ENCODE data around the gene TEAD2.

TEAD2 gene
- 0 reads per million in 4 donors for total RNA-seq

- DNase-seq = no peak
Observed at GRCh38 chr19:49362048-49362928, at the start of gene TEAD2. Gene TEAD2 (minus strand): TSS chr19:49362416. CDS start chr19:49360075, 2,341 bp downstream.

GRCh38 chr19:49411681-49412326, 49.6 kb upstream of the TEAD2 start:
- DNase-seq = no peak

- peak in 1 of 5 donors; percentile 52 for DNase-seq
Observed at GRCh38 chr19:49409441-49410029, 47.3 kb upstream of the TEAD2 start.

GRCh38 chr19:49408816-49409440, 46.7 kb upstream of the TEAD2 start:
- DNase-seq = no peak

- no peak for DNase-seq
Observed at GRCh38 chr19:49407482-49408015, 45.3 kb upstream of the TEAD2 start.

- DNase-seq = no peak
Observed at GRCh38 chr19:49407079-49407478, 44.9 kb upstream of the TEAD2 start.

- no peak for DNase-seq
Observed at GRCh38 chr19:49403404-49404187, 41.4 kb upstream of the TEAD2 start.

- DNase-seq = no peak
Observed at GRCh38 chr19:49400029-49400428, 37.8 kb upstream of the TEAD2 start.

GRCh38 chr19:49398931-49399330, 36.7 kb upstream of the TEAD2 start:
- no peak for DNase-seq

GRCh38 chr19:49398001-49398615, 35.9 kb upstream of the TEAD2 start:
- no peak for DNase-seq

GRCh38 chr19:49396738-49397505, 34.7 kb upstream of the TEAD2 start:
- no peak for DNase-seq

GRCh38 chr19:49395581-49396407, 33.6 kb upstream of the TEAD2 start:
- DNase-seq = no peak

- DNase-seq = no peak
Observed at GRCh38 chr19:49393881-49394280, 31.7 kb upstream of the TEAD2 start.

GRCh38 chr19:49391581-49392399, 29.6 kb upstream of the TEAD2 start:
- DNase-seq = peak; percentile 52 to 80 (median 70)

- no peak for DNase-seq
Observed at GRCh38 chr19:49390929-49391359, 28.7 kb upstream of the TEAD2 start.

- DNase-seq = no peak
Observed at GRCh38 chr19:49390131-49390928, 28.1 kb upstream of the TEAD2 start.

- no peak for DNase-seq
Observed at GRCh38 chr19:49389406-49389805, 27.2 kb upstream of the TEAD2 start.

- DNase-seq = peak; percentile 74 to 88 (median 77)
Observed at GRCh38 chr19:49387936-49388372, 25.7 kb upstream of the TEAD2 start, which contains the start of gene KASH5. Gene KASH5 (plus strand): TSS chr19:49388249. CDS start chr19:49390884, 2,635 bp downstream.
